Measurements from ENCODE around the gene FAF2. TPM values are rescaled to one million over a fixed set of nuclear protein-coding genes. Genes with fewer than 3 reads are reported as not detected.

FAF2 gene
- polyA plus RNA-seq, 2 of the 4 experiments (the other 2 are of a cell fraction): 42.4 to 90.3 TPM

- no peak for ATAC-seq
- POLR2A ChIA-PET: no interaction called here
- TF ChIP-seq NFE2L2 (conservative IDR thresholded peaks at IDR 0.05; ENCODE audit: low read length) (no peak), ZSCAN20 (CRISPR knock-in tag; IDR thresholded peaks at IDR 0.05) (no peak), EP300 (IDR thresholded peaks at IDR 0.05) (no peak), CHD2 (IDR thresholded peaks at IDR 0.05; ENCODE audit: low read length, partially characterized antibody) (no peak), JUNB (IDR thresholded peaks at IDR 0.05) (no peak), HOXA7 (CRISPR knock-in tag; IDR thresholded peaks at IDR 0.05) (no peak), PHF8 (IDR thresholded peaks at IDR 0.05; ENCODE audit: borderline replicate concordance, low read depth) (no peak), MYC (IDR thresholded peaks at IDR 0.05; ENCODE audit: borderline replicate concordance, low read length) (no peak), JUN (IDR thresholded peaks at IDR 0.05) (no peak), CBX8 (IDR thresholded peaks at IDR 0.05) (no peak), CBX2 (IDR thresholded peaks at IDR 0.05; ENCODE audit: borderline replicate concordance, low read depth) (no peak), ZC3H11A (IDR thresholded peaks at IDR 0.05) (no peak), REST (IDR thresholded peaks at IDR 0.05) (no peak), PBX3 (IDR thresholded peaks at IDR 0.05) (no peak)
- no peak for DNase-seq (ENCODE audit: low read depth in 1 of 2, low spot score in 1 of 2)
- Histone ChIP-seq H3K4me3 (no peak overlapping the region), H3K9me3 (no peaks in the 10 kb centered on the region), H3K4me1 (peaks cover 39% of the 10 kb centered on the region), H3K4me2 (no peak overlapping the region), H3K27ac (peak overlapping the region in 1 of 2 experiments; percentile 95; a peak in 1 of 6 replicates)
- no peak for FAIRE-seq
- CTCF ChIA-PET: interaction anchor here (1.5 to 6.2 kb wide), 3 partner anchors 27 to 124 kb away, joined by 3 to 37 read pairs (median 18); partner anchors contain the start of genes CLTB and FAF2
- WGBS (ENCODE audit: missing lambda C conversion rate): 93% methylated on average over 8 of the region's 8 CpGs
Observed at GRCh38 chr5:176540476-176540899, 92.3 kb downstream of the FAF2 start.

GRCh38 chr5:176540956-176541337 is 92.8 kb downstream of the FAF2 start:
- POLR2A ChIA-PET: no interaction called here
- Histone ChIP-seq H3K9me3 (no peaks in the 10 kb centered on the region), H3K4me3 (no peak overlapping the region), H3K4me1 (peaks cover 42% of the 10 kb centered on the region), H3K27ac (peak overlapping the region in 1 of 2 experiments; percentile 95; a peak in 3 of 6 replicates), H3K4me2 (no peak overlapping the region; the same call in 2 of the 3 replicates)
- no peak for TF ChIP-seq SMC3 (IDR thresholded peaks at IDR 0.05)
- TF ChIP-seq TFCP2L1 (CRISPR knock-in tag; IDR thresholded peaks at IDR 0.05): no peak
- TF ChIP-seq CHD4 (IDR thresholded peaks at IDR 0.05; ENCODE audit: borderline replicate concordance): no peak
- no peak for TF ChIP-seq HES2 (IDR thresholded peaks at IDR 0.05)
- TF ChIP-seq BCL3 (IDR thresholded peaks at IDR 0.05): no peak
- TF ChIP-seq REST (IDR thresholded peaks at IDR 0.05): no peak
- no peak for TF ChIP-seq HOXB13 (CRISPR knock-in tag; IDR thresholded peaks at IDR 0.05; ENCODE audit: low read depth)
- TF ChIP-seq NFE2L2 (conservative IDR thresholded peaks at IDR 0.05; ENCODE audit: low read length): no peak
- TF ChIP-seq, protein P1, sequence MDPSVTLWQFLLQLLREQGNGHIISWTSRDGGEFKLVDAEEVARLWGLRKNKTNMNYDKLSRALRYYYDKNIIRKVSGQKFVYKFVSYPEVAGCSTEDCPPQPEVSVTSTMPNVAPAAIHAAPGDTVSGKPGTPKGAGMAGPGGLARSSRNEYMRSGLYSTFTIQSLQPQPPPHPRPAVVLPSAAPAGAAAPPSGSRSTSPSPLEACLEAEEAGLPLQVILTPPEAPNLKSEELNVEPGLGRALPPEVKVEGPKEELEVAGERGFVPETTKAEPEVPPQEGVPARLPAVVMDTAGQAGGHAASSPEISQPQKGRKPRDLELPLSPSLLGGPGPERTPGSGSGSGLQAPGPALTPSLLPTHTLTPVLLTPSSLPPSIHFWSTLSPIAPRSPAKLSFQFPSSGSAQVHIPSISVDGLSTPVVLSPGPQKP (IDR thresholded peaks at IDR 0.05; ENCODE audit: low read depth, low read length): no peak
- TF ChIP-seq, protein P2, sequence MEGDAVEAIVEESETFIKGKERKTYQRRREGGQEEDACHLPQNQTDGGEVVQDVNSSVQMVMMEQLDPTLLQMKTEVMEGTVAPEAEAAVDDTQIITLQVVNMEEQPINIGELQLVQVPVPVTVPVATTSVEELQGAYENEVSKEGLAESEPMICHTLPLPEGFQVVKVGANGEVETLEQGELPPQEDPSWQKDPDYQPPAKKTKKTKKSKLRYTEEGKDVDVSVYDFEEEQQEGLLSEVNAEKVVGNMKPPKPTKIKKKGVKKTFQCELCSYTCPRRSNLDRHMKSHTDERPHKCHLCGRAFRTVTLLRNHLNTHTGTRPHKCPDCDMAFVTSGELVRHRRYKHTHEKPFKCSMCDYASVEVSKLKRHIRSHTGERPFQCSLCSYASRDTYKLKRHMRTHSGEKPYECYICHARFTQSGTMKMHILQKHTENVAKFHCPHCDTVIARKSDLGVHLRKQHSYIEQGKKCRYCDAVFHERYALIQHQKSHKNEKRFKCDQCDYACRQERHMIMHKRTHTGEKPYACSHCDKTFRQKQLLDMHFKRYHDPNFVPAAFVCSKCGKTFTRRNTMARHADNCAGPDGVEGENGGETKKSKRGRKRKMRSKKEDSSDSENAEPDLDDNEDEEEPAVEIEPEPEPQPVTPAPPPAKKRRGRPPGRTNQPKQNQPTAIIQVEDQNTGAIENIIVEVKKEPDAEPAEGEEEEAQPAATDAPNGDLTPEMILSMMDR (IDR thresholded peaks at IDR 0.05): no peak
- TF ChIP-seq EHMT2 (IDR thresholded peaks at IDR 0.05; ENCODE audit: low read depth): no peak
- CTCF ChIA-PET: interaction anchor here (1.5 to 4.4 kb wide), 2 partner anchors 26 to 93 kb away, joined by 3 to 18 read pairs; partner anchors contain the start of gene FAF2
- FAIRE-seq (no peak), DNase-seq (ENCODE audit: low read depth in 1 of 2, low spot score in 1 of 2) (no peak), ATAC-seq (no peak)
- WGBS (ENCODE audit: missing lambda C conversion rate): 97% methylated on average over 8 of the region's 8 CpGs
